ENCODE measurements around the gene SRRM1. TPM values are rescaled to one million over a fixed set of nuclear protein-coding genes. Genes with fewer than 3 reads are reported as not detected.

Gene SRRM1
- total and polyA plus RNA-seq, 10 of the 15 experiments (the other 5 are each of a cell fraction or from before 2014, with no cell fraction given), result 36.8 to 285 (median 126) TPM

DNA sequence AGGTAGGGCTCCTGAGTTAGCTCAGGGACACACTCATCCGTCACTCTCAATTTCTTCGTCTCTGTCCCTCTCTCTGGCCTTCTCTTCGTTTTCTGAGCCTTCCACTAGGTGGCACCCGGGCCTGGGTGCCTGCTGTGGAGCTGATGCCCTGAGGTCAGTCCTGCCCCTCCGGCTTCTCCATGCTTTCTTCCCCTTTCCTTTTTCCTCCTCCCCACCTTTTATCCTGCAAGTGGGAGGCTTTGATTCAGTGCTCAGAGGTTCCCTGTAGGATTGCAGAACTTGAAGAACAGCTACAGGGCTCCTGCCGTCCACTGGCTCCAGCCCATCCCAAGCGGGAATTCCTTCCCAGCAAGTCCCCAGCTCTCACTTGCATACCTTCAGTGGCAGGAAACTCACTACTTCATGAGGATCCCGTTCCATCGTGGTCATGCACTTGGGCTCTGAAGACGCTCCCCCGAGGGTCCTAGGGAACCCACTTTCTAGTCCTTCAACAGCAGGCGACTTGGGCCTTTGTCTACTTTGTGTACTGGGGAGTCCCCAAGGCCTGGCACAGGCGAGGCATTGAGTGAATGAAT, 45.6 kb downstream of the SRRM1 start (continued):
- TF ChIP-seq, protein P1, sequence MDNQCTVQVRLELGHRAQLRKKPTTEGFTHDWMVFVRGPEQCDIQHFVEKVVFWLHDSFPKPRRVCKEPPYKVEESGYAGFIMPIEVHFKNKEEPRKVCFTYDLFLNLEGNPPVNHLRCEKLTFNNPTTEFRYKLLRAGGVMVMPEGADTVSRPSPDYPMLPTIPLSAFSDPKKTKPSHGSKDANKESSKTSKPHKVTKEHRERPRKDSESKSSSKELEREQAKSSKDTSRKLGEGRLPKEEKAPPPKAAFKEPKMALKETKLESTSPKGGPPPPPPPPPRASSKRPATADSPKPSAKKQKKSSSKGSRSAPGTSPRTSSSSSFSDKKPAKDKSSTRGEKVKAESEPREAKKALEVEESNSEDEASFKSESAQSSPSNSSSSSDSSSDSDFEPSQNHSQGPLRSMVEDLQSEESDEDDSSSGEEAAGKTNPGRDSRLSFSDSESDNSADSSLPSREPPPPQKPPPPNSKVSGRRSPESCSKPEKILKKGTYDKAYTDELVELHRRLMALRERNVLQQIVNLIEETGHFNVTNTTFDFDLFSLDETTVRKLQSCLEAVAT (IDR thresholded peaks at IDR 0.05), result peak; percentile 46; the same call in 1 of the 2 replicates
- peak; percentile 54; the same call in 1 of the 2 replicates for TF ChIP-seq EED (IDR thresholded peaks at IDR 0.05; ENCODE audit: low read depth)
- peak; percentile 68; the same call in 1 of the 2 replicates for TF ChIP-seq RB1 (IDR thresholded peaks at IDR 0.05; ENCODE audit: borderline replicate concordance)

DNA sequence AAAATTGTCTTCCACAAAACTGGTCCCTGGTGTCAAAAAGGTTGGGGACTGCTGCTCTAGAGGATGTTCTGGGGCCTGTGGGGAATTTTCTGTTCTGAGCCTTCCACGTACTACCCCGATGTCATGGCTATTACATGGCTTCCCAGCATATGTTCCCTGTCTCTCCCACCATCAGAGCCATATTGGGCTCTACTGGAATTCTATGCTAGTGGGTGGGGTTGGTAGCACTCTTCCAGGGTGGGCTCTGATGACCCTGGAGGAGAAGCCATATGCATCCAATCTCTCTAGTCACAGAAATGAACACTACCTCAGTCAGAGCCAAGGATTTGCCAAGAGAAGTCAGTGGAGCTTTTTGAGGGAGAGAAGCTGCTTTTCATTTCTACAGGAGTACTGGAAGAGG, 47.9 kb downstream of the SRRM1 start:
- Histone ChIP-seq H3K4me1 (ENCODE audit: control insufficient read depth, insufficient read depth, low read length) (peaks cover 28% of the 10 kb centered on the region), H3K79me2 (ENCODE audit: control insufficient read depth, insufficient read depth, low read length) (no peaks in the 10 kb centered on the region), H3K9me3 (replicated peaks; ENCODE audit: control insufficient read depth, insufficient read depth, low read length) (no peaks in the 10 kb centered on the region), H3K27ac (ENCODE audit: control insufficient read depth, insufficient read depth) (no peak overlapping the region), H3K27me3 (replicated peaks in 1 of 2; ENCODE audit: control insufficient read depth in 2 of 2, insufficient read depth in 2 of 2, low read length in 1 of 2) (no peaks in the 10 kb centered on the region), H3K36me3 (ENCODE audit: control insufficient read depth in 2 of 2, insufficient read depth in 2 of 2, low read length in 1 of 2) (no peaks in the 10 kb centered on the region), H2AFZ (ENCODE audit: control insufficient read depth, low read depth, low read length) (no peak overlapping the region), H3K4me2 (ENCODE audit: control insufficient read depth, insufficient read depth) (no peak overlapping the region), H4K20me1 (ENCODE audit: control insufficient read depth, insufficient read depth) (no peaks in the 10 kb centered on the region), H3K9ac (ENCODE audit: control insufficient read depth, insufficient read depth, low read length) (no peak overlapping the region), H3K4me3 (no peak overlapping the region)
- DNase-seq (ENCODE audit: low read depth, low spot score), result no peak
- RAD21 ChIA-PET (ENCODE audit: unreplicated experiment), result interaction anchor here (0.7 to 9.6 kb wide), 4 partner anchors 37 to 145 kb away, joined by 3 to 377 read pairs (median 116); partner anchors contain the start of gene CLIC4
- CTCF ChIA-PET, result interaction anchor here (1.1 to 24.4 kb wide), 5 partner anchors 54 to 157 kb away, joined by 3 to 655 read pairs (median 122); partner anchors contain the start of gene CLIC4
- no peak for FAIRE-seq
- in situ Hi-C loops (cut with MboI), result loop anchor here (5.0 kb wide), 1 partner anchor 146 kb away; no protein-coding TSS in a partner anchor
- POLR2A ChIA-PET, result interaction anchor here (0.6 to 1.0 kb wide), 3 partner anchors 54 to 140 kb away, joined by 3 to 7 read pairs (median 5); partner anchors contain the start of gene CLIC4
- SMC1A ChIA-PET (ENCODE audit: uncharacterized antibody, unreplicated experiment), result interaction anchor here (0.7 to 7.8 kb wide), 7 partner anchors 48 to 158 kb away, joined by 3 to 412 read pairs (median 5); no protein-coding TSS in a partner anchor
- no peak for ATAC-seq
- no TSS peak for BruUV-seq (replicated peaks)
- intact Hi-C loops (cut with micrococcal nuclease; ENCODE audit: unreplicated experiment), result no loop called here
- 42% methylated on average over 2 of the region's 2 CpGs for WGBS (ENCODE audit: insufficient coverage, insufficient replicate concordance, low lambda C conversion rate, missing lambda C conversion rate)
- TF ChIP-seq, protein P2, sequence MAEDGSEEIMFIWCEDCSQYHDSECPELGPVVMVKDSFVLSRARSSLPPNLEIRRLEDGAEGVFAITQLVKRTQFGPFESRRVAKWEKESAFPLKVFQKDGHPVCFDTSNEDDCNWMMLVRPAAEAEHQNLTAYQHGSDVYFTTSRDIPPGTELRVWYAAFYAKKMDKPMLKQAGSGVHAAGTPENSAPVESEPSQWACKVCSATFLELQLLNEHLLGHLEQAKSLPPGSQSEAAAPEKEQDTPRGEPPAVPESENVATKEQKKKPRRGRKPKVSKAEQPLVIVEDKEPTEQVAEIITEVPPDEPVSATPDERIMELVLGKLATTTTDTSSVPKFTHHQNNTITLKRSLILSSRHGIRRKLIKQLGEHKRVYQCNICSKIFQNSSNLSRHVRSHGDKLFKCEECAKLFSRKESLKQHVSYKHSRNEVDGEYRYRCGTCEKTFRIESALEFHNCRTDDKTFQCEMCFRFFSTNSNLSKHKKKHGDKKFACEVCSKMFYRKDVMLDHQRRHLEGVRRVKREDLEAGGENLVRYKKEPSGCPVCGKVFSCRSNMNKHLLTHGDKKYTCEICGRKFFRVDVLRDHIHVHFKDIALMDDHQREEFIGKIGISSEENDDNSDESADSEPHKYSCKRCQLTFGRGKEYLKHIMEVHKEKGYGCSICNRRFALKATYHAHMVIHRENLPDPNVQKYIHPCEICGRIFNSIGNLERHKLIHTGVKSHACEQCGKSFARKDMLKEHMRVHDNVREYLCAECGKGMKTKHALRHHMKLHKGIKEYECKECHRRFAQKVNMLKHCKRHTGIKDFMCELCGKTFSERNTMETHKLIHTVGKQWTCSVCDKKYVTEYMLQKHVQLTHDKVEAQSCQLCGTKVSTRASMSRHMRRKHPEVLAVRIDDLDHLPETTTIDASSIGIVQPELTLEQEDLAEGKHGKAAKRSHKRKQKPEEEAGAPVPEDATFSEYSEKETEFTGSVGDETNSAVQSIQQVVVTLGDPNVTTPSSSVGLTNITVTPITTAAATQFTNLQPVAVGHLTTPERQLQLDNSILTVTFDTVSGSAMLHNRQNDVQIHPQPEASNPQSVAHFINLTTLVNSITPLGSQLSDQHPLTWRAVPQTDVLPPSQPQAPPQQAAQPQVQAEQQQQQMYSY (CRISPR knock-in tag; IDR thresholded peaks at IDR 0.05), result no peak
- TF ChIP-seq NBN (IDR thresholded peaks at IDR 0.05), result no peak
- TF ChIP-seq, protein P3, sequence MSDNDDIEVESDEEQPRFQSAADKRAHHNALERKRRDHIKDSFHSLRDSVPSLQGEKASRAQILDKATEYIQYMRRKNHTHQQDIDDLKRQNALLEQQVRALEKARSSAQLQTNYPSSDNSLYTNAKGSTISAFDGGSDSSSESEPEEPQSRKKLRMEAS (IDR thresholded peaks at IDR 0.05; ENCODE audit: low read depth, low read length), result no peak
- TF ChIP-seq WRNIP1 (IDR thresholded peaks at IDR 0.05; ENCODE audit: borderline replicate concordance, low read depth, low read length), result no peak
- TF ChIP-seq ZSCAN29 (IDR thresholded peaks at IDR 0.05), result no peak
- TF ChIP-seq SP1 (IDR thresholded peaks at IDR 0.05; ENCODE audit: low read depth, low read length), result no peak
- no peak for TF ChIP-seq NR2F1 (conservative IDR thresholded peaks at IDR 0.05)
- TF ChIP-seq TBL1XR1 (IDR thresholded peaks at IDR 0.05; ENCODE audit: low read depth, low read length), result no peak
- no peak for TF ChIP-seq RCOR1 (conservative IDR thresholded peaks at IDR 0.05; ENCODE audit: low read depth, low read length)
- TF ChIP-seq, protein P4, sequence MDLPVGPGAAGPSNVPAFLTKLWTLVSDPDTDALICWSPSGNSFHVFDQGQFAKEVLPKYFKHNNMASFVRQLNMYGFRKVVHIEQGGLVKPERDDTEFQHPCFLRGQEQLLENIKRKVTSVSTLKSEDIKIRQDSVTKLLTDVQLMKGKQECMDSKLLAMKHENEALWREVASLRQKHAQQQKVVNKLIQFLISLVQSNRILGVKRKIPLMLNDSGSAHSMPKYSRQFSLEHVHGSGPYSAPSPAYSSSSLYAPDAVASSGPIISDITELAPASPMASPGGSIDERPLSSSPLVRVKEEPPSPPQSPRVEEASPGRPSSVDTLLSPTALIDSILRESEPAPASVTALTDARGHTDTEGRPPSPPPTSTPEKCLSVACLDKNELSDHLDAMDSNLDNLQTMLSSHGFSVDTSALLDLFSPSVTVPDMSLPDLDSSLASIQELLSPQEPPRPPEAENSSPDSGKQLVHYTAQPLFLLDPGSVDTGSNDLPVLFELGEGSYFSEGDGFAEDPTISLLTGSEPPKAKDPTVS (IDR thresholded peaks at IDR 0.05; ENCODE audit: low read depth, low read length), result no peak
